SU-DHL-6 (cell line): ENCODE data around the gene MMP15.

Experiments used
- EZH2phosphoT487 ChIP-seq: fragments of 200-600 bp; sonication (generic), shearing (Covaris generic); conservative IDR thresholded peaks from 2 replicates; pipeline ENCODE4 v1.6.1; 2018; ENCODE audit warnings: mild to moderate bottlenecking, antibody characterized with exemption, low read length, moderate library complexity, mixed read lengths
- TF ChIP-seq, protein P1 (sequence below): fragments of 200-600 bp; sonication (generic); IDR thresholded peaks from one replicate; pipeline ENCODE4 v1.5.1; 2017; ENCODE audit warnings: antibody characterized with exemption, mild to moderate bottlenecking, low read length, moderate library complexity; ENCODE audit not compliant: insufficient read depth, poor library complexity, severe bottlenecking

DNA sequence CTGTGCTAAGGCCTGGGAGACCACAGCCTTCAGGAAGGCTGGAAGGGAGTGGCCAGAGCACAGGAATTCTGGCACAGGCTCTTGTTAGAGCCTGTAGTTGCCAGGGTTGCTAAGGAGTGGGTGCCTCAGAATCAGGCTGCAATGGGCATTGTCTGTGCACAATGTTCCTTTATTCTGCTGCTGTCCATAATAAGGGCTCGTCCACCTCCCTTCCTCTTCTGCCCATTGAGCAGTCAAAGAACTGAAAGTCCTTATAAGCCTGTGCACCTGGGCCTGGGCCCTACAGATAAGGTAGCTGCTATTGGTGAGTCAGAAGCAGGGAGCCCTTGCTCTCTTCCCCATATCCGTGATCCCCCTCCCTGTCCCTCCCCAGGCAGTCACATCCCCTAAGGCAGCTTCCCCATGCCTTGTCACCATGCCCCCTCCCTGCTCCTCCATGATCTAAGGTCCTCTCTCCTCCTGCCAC lies 49.2 kb upstream of the MMP15 start:
- TF ChIP-seq, protein P1, sequence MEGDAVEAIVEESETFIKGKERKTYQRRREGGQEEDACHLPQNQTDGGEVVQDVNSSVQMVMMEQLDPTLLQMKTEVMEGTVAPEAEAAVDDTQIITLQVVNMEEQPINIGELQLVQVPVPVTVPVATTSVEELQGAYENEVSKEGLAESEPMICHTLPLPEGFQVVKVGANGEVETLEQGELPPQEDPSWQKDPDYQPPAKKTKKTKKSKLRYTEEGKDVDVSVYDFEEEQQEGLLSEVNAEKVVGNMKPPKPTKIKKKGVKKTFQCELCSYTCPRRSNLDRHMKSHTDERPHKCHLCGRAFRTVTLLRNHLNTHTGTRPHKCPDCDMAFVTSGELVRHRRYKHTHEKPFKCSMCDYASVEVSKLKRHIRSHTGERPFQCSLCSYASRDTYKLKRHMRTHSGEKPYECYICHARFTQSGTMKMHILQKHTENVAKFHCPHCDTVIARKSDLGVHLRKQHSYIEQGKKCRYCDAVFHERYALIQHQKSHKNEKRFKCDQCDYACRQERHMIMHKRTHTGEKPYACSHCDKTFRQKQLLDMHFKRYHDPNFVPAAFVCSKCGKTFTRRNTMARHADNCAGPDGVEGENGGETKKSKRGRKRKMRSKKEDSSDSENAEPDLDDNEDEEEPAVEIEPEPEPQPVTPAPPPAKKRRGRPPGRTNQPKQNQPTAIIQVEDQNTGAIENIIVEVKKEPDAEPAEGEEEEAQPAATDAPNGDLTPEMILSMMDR, result no peak
- TF ChIP-seq EZH2phosphoT487, result no peak
